Vagina (tissue), 2 donors: ENCODE measurements around the gene NSD2.

Experiments used
- CTCF ChIP-seq, 3 experiments: fragments of 450-650 bp in 2 of 3; fragments of 200-600 bp in 1 of 3; sonication (generic) in 1 of 3; IDR thresholded peaks; one replicate each; pipeline ENCODE4 v1.5.1; 2017 to 2019; ENCODE audit warnings: antibody characterized with exemption in 3 of 3, mild to moderate bottlenecking in 2 of 3, moderate library complexity in 2 of 3
- POLR2AphosphoS5 ChIP-seq, 2 donors: sonication (generic); formaldehyde crosslinking; IDR thresholded peaks; one replicate each; pipeline ENCODE4 v1.9.0; 2017; ENCODE audit warnings: antibody characterized with exemption in 2 of 2, mild to moderate bottlenecking in 2 of 2, low read depth in 1 of 2; ENCODE audit not compliant: insufficient read depth in 1 of 2

- no peak for TF ChIP-seq POLR2AphosphoS5 (IDR thresholded peaks at IDR 0.05; ENCODE audit: insufficient read depth in 1 of 2, low read depth in 1 of 2)
- no peak for TF ChIP-seq CTCF (IDR thresholded peaks at IDR 0.05)
Measured at GRCh38 chr4:1825326-1825725, 45.9 kb upstream of the NSD2 start.
